HCT116 (cell line): ENCODE results near the gene CCNK. TPM values are rescaled to one million over a fixed set of nuclear protein-coding genes. Genes with fewer than 3 reads are reported as not detected.

Experiments
- ATAC-seq: fragments of 200-7000 bp; cut with Tn5 transposase; 2 replicates; pipeline ENCODE4 v1.9.1; 2020; ENCODE audit warnings: mild to moderate bottlenecking, moderate library complexity
- BruUV-seq: library from RNA; stranded (reverse); fragments of 400-500 nt; replicated peaks from 2 replicates; lab custom pipeline; 2021; lab: Mats Ljungman, UMichigan
- CTCF ChIA-PET: fragments of 300-600 bp; sonication (Branson Sonifier 250); formaldehyde crosslinking; loops from one replicate; lab custom pipeline; 2021; ENCODE audit warnings: antibody characterized with exemption; lab: Charles Lee
- POLR2A ChIA-PET: fragments of 300-600, 350-600 bp; sonication (Branson Sonifier 250); formaldehyde crosslinking; loops from one replicate; lab custom pipeline; 2021; ENCODE audit warnings: antibody characterized with exemption; lab: Charles Lee
- RAD21 ChIA-PET, 2 experiments: fragments of 300-600 bp; sonication (Branson Sonifier 250); formaldehyde crosslinking; loops; one replicate each; lab custom pipeline; 2023; ENCODE audit warnings: low total read pairs in 2 of 2; ENCODE audit not compliant: uncharacterized antibody in 2 of 2, unreplicated experiment in 2 of 2, low non-redundant PET in 1 of 2; lab: Charles Lee
- DNase-seq: peaks from one replicate; pipeline ENCODE4 v3.0.0-alpha.2; 2010; ENCODE audit warnings: low read depth, low spot score
- H2AFZ ChIP-seq: fragments of 200-600 bp; shearing (Covaris generic), sonication (generic); 2 replicates; pipeline ENCODE4 v1.6.1; 2017; ENCODE audit warnings: low read depth, mixed run types, mixed read lengths, antibody characterized with exemption, low read length; ENCODE audit not compliant: poor library complexity, severe bottlenecking
- H3K27ac ChIP-seq: 2 replicates; pipeline ENCODE4 v1.5.1; 2012; ENCODE audit warnings: low read depth, low read length
- H3K27me3 ChIP-seq: fragments of 200-600 bp; sonication (generic); 2 replicates; pipeline ENCODE4 v1.6.1; 2016; ENCODE audit warnings: mixed run types, low read length, mixed read lengths; ENCODE audit not compliant: insufficient read depth
- H3K36me3 ChIP-seq, 2 experiments: fragments of 200-500 bp in 1 of 2; fragments of 200-600 bp in 1 of 2; sonication (Bioruptor generic) in 1 of 2; sonication (generic) in 1 of 2; 2 replicates each; pipeline versions ENCODE4 v1.5.1 to v1.6.1; 2014 to 2016; ENCODE audit warnings: low read length in 2 of 2, inconsistent platforms in 1 of 2, mixed read lengths in 1 of 2, mixed run types in 1 of 2; ENCODE audit not compliant: insufficient read depth in 2 of 2, control insufficient read depth in 1 of 2
- H3K4me1 ChIP-seq, 2 experiments: fragments of 200-600 bp in 1 of 2; sonication (generic) in 1 of 2; 2 replicates each; pipeline versions ENCODE4 v1.5.1 to v1.6.1; 2012 to 2017; ENCODE audit warnings: low read length in 2 of 2, inconsistent platforms in 1 of 2, mild to moderate bottlenecking in 1 of 2, mixed read lengths in 1 of 2, mixed run types in 1 of 2, moderate library complexity in 1 of 2; ENCODE audit not compliant: insufficient read depth in 2 of 2, control insufficient read depth in 1 of 2
- H3K4me2 ChIP-seq: fragments of 200-600 bp; sonication (generic); 2 replicates; pipeline ENCODE4 v1.6.1; 2017; ENCODE audit warnings: mixed run types, low read length, mixed read lengths
- H3K4me3 ChIP-seq, 2 experiments: fragments of 200-600 bp in 1 of 2; sonication (generic) in 1 of 2; replicated peaks in 1 of 2; 2 replicates each; pipeline ENCODE4 v1.5.1; 2011 to 2016; ENCODE audit warnings: low read length in 2 of 2, control low read depth in 1 of 2, low read depth in 1 of 2, mild to moderate bottlenecking in 1 of 2, mixed read lengths in 1 of 2, mixed run types in 1 of 2
- H3K79me2 ChIP-seq: fragments of 200-600 bp; sonication (generic); 2 replicates; pipeline ENCODE4 v1.6.1; 2017; ENCODE audit warnings: mild to moderate bottlenecking, mixed run types, low read length, moderate library complexity, mixed read lengths; ENCODE audit not compliant: insufficient read depth
- H3K9ac ChIP-seq: fragments of 200-600 bp; sonication (generic); 2 replicates; pipeline ENCODE4 v1.6.1; 2016; ENCODE audit warnings: low read length, mixed read lengths
- H3K9me2 ChIP-seq: fragments of 200-600 bp; sonication (generic), shearing (Covaris generic); 2 replicates; pipeline ENCODE4 v1.6.1; 2017; ENCODE audit warnings: mixed run types, mild to moderate bottlenecking, moderate library complexity; ENCODE audit not compliant: insufficient read depth
- H3K9me3 ChIP-seq, 2 experiments: fragments of 200-500 bp in 1 of 2; fragments of 200-600 bp in 1 of 2; sonication (Bioruptor generic) in 1 of 2; sonication (generic) in 1 of 2; 2 replicates each; pipeline ENCODE4 v1.6.1; 2014 to 2017; ENCODE audit warnings: low read length in 2 of 2, mixed read lengths in 2 of 2, inconsistent platforms in 1 of 2, low read depth in 1 of 2, mild to moderate bottlenecking in 1 of 2, mixed run types in 1 of 2, moderate library complexity in 1 of 2; ENCODE audit not compliant: control insufficient read depth in 1 of 2, insufficient read depth in 1 of 2
- H4K20me1 ChIP-seq: fragments of 200-600 bp; sonication (generic), shearing (Covaris generic); 2 replicates; pipeline ENCODE4 v1.6.1; 2017; ENCODE audit warnings: mixed run types, mild to moderate bottlenecking, moderate library complexity; ENCODE audit not compliant: insufficient read depth
- CBX3 ChIP-seq: IDR thresholded peaks from 2 replicates; pipeline ENCODE4 v1.6.1; 2012; ENCODE audit warnings: low read depth
- EZH2phosphoT487 ChIP-seq: fragments of 200-600 bp; IDR thresholded peaks from 2 replicates; pipeline ENCODE4 v1.6.1; 2018; ENCODE audit warnings: antibody characterized with exemption, borderline replicate concordance
- FOSL1 ChIP-seq: IDR thresholded peaks from 2 replicates; pipeline ENCODE4 v1.6.1; 2012; ENCODE audit warnings: low read depth
- MAX ChIP-seq: IDR thresholded peaks from 2 replicates; pipeline ENCODE4 v1.6.1; 2012
- POLR2A ChIP-seq: IDR thresholded peaks from 2 replicates; pipeline ENCODE4 v1.7.0; 2011; ENCODE audit warnings: borderline replicate concordance; ENCODE audit not compliant: insufficient read depth, insufficient read length; ENCODE audit errors: extremely low read depth
- RAD21 ChIP-seq: IDR thresholded peaks from 2 replicates; pipeline ENCODE4 v1.6.1; 2012; ENCODE audit warnings: low read depth, mild to moderate bottlenecking
- REST ChIP-seq: IDR thresholded peaks from 2 replicates; pipeline ENCODE4 v1.6.1; 2012; ENCODE audit warnings: low read depth
- SRF ChIP-seq: IDR thresholded peaks from 2 replicates; pipeline ENCODE4 v1.6.1; 2012; ENCODE audit warnings: low read depth
- YY1 ChIP-seq: IDR thresholded peaks from 2 replicates; pipeline ENCODE4 v1.6.1; 2011; ENCODE audit warnings: low read length, low read depth, moderate library complexity, mild to moderate bottlenecking; ENCODE audit not compliant: insufficient replicate concordance; ENCODE audit errors: extremely low read depth
- ZNF274 ChIP-seq: fragments of 200-500 bp; sonication (Bioruptor generic); IDR thresholded peaks from 2 replicates; pipeline ENCODE4 v1.6.1; 2014; ENCODE audit warnings: mild to moderate bottlenecking, low read depth, low read length, inconsistent platforms
- intact Hi-C: fragments of 100-400 bp; cut with micrococcal nuclease; formaldehyde crosslinking; loops from 2 replicates; pipeline ENCODE4 v1.10.0; 2022
- total RNA-seq: library from RNA; stranded (reverse); gene quantifications from one replicate; pipeline ENCODE4 v1.2.1, GENCODE V29; 2021; ENCODE audit not compliant: unreplicated experiment
- TF ChIP-seq, protein P1 (sequence below), 3 experiments: fragments of 200-600 bp in 1 of 3; sonication (generic) in 1 of 3; IDR thresholded peaks in 2 of 3; conservative IDR thresholded peaks in 1 of 3; 2 replicates each; pipeline ENCODE4 v1.5.1; 2012 to 2017; ENCODE audit warnings: low read depth in 2 of 3, low read length in 2 of 3, antibody characterized with exemption in 1 of 3, borderline replicate concordance in 1 of 3, control low read depth in 1 of 3, mild to moderate bottlenecking in 1 of 3, mixed read lengths in 1 of 3, mixed run types in 1 of 3, moderate library complexity in 1 of 3; ENCODE audit not compliant: insufficient read depth in 1 of 3
- TF ChIP-seq, protein P2 (sequence below): IDR thresholded peaks from 2 replicates; pipeline ENCODE4 v1.6.1; 2012

CCNK gene
- total RNA-seq, 1 experiment from 2014 or later, result 68.2 TPM

DNA sequence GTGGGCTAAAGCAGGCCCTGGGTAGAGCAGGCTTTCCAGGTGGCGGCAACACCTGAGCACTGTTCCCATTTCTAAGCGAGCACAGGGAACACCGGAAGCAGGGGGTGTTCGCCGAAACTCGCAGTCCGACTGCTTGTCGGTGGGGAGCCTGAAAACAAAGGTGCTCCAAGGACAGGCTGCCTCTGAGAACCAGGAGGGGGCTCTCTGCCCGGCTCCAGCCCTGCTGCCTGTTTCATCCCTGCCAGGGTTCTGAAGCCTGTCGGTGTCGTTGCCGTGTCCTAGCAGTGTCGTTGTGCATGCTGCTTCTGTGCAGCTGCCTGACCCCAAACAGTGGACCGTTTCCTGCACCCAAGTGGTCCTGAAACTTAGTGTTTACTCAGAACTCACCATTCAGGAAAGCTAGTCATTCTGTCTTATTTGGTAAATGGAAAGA, 21.8 kb downstream of the CCNK start:
- POLR2A ChIA-PET, result no interaction called here
- no peaks in the 10 kb centered on the region for H3K9me2 ChIP-seq
- H3K4me2 ChIP-seq, result no peak overlapping the region
- no peak for ATAC-seq
- peaks cover 34 to 65% of the 10 kb centered on the region in 2 experiments for H3K36me3 ChIP-seq
- H3K9ac ChIP-seq, result no peak overlapping the region
- CTCF ChIA-PET, result no interaction called here
- RAD21 ChIA-PET, result no interaction called here
- H3K79me2 ChIP-seq, result peaks cover 2% of the 10 kb centered on the region; the same call in 1 of the 2 replicates
- no peak overlapping the region for H3K4me3 ChIP-seq
- H2AFZ ChIP-seq, result no peak overlapping the region
- no peaks in the 10 kb centered on the region for H4K20me1 ChIP-seq
- no TSS peak for BruUV-seq
- no peaks in the 10 kb centered on the region for H3K9me3 ChIP-seq
- DNase-seq, result no peak
- no peaks in the 10 kb centered on the region for H3K4me1 ChIP-seq
- intact Hi-C loops, result no loop called here
- no peak overlapping the region for H3K27ac ChIP-seq
- H3K27me3 ChIP-seq, result no peaks in the 10 kb centered on the region
- TF ChIP-seq, protein P1, sequence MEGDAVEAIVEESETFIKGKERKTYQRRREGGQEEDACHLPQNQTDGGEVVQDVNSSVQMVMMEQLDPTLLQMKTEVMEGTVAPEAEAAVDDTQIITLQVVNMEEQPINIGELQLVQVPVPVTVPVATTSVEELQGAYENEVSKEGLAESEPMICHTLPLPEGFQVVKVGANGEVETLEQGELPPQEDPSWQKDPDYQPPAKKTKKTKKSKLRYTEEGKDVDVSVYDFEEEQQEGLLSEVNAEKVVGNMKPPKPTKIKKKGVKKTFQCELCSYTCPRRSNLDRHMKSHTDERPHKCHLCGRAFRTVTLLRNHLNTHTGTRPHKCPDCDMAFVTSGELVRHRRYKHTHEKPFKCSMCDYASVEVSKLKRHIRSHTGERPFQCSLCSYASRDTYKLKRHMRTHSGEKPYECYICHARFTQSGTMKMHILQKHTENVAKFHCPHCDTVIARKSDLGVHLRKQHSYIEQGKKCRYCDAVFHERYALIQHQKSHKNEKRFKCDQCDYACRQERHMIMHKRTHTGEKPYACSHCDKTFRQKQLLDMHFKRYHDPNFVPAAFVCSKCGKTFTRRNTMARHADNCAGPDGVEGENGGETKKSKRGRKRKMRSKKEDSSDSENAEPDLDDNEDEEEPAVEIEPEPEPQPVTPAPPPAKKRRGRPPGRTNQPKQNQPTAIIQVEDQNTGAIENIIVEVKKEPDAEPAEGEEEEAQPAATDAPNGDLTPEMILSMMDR (IDR thresholded peaks at IDR 0.05 in 2 of 3, conservative IDR thresholded peaks at IDR 0.05 in 1 of 3; ENCODE audit: borderline replicate concordance in 1 of 3, insufficient read depth in 1 of 3, low read depth in 2 of 3, low read length in 2 of 3), result peak in 1 of 3 experiments; percentile 7; a peak in 1 of 6 replicates
- TF ChIP-seq SRF, result no peak
- no peak for TF ChIP-seq CBX3
- TF ChIP-seq FOSL1, result no peak
- no peak for TF ChIP-seq MAX

DNA sequence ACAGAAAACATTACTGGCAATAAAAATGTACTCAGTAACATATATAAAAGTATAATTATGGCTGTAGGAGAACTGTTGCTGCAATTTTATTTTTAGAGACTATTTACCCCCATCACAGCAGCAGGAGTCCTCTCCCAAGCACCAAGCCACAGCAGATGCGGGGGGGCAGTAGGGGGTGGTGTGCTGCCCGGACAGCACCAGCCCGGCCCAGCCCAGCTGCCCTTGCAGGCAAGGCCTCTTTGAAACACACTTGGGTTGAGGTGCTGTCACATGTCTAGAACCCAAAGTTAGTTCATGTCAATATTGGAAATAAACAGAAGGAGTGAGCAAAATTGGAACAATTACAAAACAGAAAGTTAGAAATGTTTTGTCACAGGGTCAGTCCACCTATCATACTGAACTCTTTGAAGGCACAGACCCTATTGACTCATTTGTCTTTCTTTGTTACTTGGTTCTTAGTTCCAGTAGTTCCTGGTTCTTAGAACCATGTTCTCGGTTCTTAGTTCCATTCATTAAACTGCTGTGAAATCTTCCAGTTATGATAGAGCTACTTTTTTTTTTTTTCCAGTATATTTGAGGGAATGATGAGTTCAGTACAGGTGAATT, 22.7 kb downstream of the CCNK start:
- no peaks in the 10 kb centered on the region for H3K9me2 ChIP-seq

More for the DNA sequence above, 22.7 kb downstream of the CCNK start:
- no peak overlapping the region for H3K4me2 ChIP-seq
- no TSS peak for BruUV-seq
- peaks cover 39 to 69% of the 10 kb centered on the region in 2 experiments for H3K36me3 ChIP-seq
- H4K20me1 ChIP-seq, result no peaks in the 10 kb centered on the region
- ChIA-PET POLR2A (no interaction called here), CTCF (no interaction called here), RAD21 (no interaction called here)
- no peaks in the 10 kb centered on the region for H3K27me3 ChIP-seq
- DNase-seq (no peak), ATAC-seq (no peak)
- H3K9me3 ChIP-seq, result no peaks in the 10 kb centered on the region
- H3K4me1 ChIP-seq, result no peaks in the 10 kb centered on the region
- intact Hi-C loops, result no loop called here
- H3K79me2 ChIP-seq, result no peaks in the 10 kb centered on the region
- no peak overlapping the region for H3K9ac ChIP-seq
- TF ChIP-seq MAX (no peak), EZH2phosphoT487 (no peak), RAD21 (no peak), FOSL1 (no peak), ZNF274 (no peak), REST (no peak), SRF (no peak), YY1 (no peak), POLR2A (no peak), CBX3 (no peak)
- TF ChIP-seq, protein P2, sequence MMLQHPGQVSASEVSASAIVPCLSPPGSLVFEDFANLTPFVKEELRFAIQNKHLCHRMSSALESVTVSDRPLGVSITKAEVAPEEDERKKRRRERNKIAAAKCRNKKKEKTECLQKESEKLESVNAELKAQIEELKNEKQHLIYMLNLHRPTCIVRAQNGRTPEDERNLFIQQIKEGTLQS, result no peak
- no peak overlapping the region for H2AFZ ChIP-seq
- H3K27ac ChIP-seq, result no peak overlapping the region
- no peak overlapping the region for H3K4me3 ChIP-seq
